Measurements from ENCODE around the gene MFSD1. TPM values are rescaled to one million over a fixed set of nuclear protein-coding genes. Genes with fewer than 3 reads are reported as not detected.

The MFSD1 gene
- total RNA-seq, 1 experiment from 2014 or later: 50.7 TPM

DNA sequence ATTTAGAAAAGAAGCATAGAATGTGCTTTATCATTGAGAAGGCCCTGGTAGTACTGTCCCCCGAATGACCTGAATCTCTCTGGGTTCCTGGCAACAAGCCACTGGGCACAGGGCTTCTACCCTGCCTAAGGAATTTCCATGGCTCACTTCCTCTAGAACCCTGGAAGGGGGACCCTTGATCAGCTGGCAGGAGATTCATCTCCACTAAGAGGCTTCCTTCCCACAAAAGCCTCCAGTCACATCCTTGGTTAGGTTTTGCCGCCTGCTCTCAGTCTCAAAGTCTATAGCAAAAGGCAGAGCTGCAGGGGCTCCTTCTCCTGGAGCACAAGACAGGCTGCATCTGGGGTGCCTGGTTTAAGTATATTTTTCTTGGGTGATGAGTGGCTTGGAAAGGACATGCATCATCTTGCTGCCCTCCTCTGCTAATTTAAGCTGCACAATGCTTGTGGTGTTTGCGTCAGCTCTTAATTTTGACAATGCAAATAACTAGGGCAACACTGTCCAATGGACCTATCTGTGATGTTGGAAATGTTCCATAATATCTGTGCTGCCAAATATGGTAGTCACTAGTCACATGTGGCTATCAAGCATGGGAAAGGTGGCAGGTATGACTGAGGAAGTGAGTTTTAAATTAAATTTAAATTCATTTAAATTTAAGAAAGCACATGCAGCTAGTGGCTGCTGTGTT is 36.2 kb upstream of the MFSD1 start:
- intact Hi-C loops (cut with micrococcal nuclease; ENCODE audit: unreplicated experiment) (no loop called here), in situ Hi-C loops (cut with HindIII; ENCODE audit: low pct_unique_long_range_greater_than_20kb, low sequenced_read_pairs) (no loop called here)
- BruUV-seq (replicated peaks): no TSS peak
- Histone ChIP-seq H3K36me3 (ENCODE audit: control insufficient read depth, insufficient read depth, low read length) (no peaks in the 10 kb centered on the region), H3K4me1 (ENCODE audit: control insufficient read depth, insufficient read depth, low read length) (peaks cover 20% of the 10 kb centered on the region), H3K27ac (ENCODE audit: low read length) (no peak overlapping the region; the same call in 1 of the 2 replicates), H3K27me3 (ENCODE audit: control insufficient read depth, insufficient read depth, low read length) (no peaks in the 10 kb centered on the region), H3K9me3 (ENCODE audit: control insufficient read depth, insufficient read depth, low read depth, low read length) (no peaks in the 10 kb centered on the region), H3K4me3 (ENCODE audit: low read depth in 2 of 2, low read length in 2 of 2) (no peak overlapping the region)
- ChIA-PET CTCF (interaction anchor here (0.7 kb wide), 1 partner anchor 39 kb away, joined by 4 read pairs; no protein-coding TSS in a partner anchor), POLR2A (no interaction called here)
- TF ChIP-seq, protein P1, sequence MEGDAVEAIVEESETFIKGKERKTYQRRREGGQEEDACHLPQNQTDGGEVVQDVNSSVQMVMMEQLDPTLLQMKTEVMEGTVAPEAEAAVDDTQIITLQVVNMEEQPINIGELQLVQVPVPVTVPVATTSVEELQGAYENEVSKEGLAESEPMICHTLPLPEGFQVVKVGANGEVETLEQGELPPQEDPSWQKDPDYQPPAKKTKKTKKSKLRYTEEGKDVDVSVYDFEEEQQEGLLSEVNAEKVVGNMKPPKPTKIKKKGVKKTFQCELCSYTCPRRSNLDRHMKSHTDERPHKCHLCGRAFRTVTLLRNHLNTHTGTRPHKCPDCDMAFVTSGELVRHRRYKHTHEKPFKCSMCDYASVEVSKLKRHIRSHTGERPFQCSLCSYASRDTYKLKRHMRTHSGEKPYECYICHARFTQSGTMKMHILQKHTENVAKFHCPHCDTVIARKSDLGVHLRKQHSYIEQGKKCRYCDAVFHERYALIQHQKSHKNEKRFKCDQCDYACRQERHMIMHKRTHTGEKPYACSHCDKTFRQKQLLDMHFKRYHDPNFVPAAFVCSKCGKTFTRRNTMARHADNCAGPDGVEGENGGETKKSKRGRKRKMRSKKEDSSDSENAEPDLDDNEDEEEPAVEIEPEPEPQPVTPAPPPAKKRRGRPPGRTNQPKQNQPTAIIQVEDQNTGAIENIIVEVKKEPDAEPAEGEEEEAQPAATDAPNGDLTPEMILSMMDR (IDR thresholded peaks at IDR 0.05): no peak
- TF ChIP-seq POLR2AphosphoS5 (IDR thresholded peaks at IDR 0.05; ENCODE audit: low read depth, low read length) (no peak), TCF7L2 (IDR thresholded peaks at IDR 0.05; ENCODE audit: low read depth, low read length) (no peak), SIN3A (IDR thresholded peaks at IDR 0.05; ENCODE audit: borderline replicate concordance, insufficient read depth, low read depth, low read length) (no peak)
- TF ChIP-seq, protein P2, sequence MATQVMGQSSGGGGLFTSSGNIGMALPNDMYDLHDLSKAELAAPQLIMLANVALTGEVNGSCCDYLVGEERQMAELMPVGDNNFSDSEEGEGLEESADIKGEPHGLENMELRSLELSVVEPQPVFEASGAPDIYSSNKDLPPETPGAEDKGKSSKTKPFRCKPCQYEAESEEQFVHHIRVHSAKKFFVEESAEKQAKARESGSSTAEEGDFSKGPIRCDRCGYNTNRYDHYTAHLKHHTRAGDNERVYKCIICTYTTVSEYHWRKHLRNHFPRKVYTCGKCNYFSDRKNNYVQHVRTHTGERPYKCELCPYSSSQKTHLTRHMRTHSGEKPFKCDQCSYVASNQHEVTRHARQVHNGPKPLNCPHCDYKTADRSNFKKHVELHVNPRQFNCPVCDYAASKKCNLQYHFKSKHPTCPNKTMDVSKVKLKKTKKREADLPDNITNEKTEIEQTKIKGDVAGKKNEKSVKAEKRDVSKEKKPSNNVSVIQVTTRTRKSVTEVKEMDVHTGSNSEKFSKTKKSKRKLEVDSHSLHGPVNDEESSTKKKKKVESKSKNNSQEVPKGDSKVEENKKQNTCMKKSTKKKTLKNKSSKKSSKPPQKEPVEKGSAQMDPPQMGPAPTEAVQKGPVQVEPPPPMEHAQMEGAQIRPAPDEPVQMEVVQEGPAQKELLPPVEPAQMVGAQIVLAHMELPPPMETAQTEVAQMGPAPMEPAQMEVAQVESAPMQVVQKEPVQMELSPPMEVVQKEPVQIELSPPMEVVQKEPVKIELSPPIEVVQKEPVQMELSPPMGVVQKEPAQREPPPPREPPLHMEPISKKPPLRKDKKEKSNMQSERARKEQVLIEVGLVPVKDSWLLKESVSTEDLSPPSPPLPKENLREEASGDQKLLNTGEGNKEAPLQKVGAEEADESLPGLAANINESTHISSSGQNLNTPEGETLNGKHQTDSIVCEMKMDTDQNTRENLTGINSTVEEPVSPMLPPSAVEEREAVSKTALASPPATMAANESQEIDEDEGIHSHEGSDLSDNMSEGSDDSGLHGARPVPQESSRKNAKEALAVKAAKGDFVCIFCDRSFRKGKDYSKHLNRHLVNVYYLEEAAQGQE (IDR thresholded peaks at IDR 0.05; ENCODE audit: insufficient read depth in 1 of 2, low read depth in 2 of 2, low read length in 1 of 2): no peak
- DNase-seq (ENCODE audit: low read depth, low spot score): no peak
- no peak for ATAC-seq

DNA sequence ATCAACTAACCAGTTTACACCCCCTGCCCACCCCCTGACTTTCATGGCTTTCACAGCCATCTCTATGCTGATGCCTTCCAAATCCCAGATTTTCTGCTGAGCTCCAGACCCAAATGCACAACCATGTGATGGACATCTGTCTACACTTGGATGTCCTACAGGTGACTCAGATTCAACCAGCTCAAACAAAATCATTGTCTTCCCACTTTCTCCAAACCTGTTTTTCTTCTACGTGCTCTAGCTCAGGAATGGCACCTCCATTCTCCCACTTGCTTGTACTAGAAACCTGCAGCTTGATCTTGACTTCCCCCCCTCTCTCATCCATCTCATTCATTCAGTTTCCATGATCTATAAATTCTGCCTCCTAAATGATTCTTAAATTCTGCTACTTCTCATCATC is 35.5 kb upstream of the MFSD1 start:
- H3K27ac ChIP-seq (ENCODE audit: low read length): no peak overlapping the region
- in situ Hi-C loops (cut with HindIII; ENCODE audit: low pct_unique_long_range_greater_than_20kb, low sequenced_read_pairs): no loop called here
- ChIA-PET POLR2A (no interaction called here), CTCF (no interaction called here)
- H3K27me3 ChIP-seq (ENCODE audit: control insufficient read depth, insufficient read depth, low read length): no peaks in the 10 kb centered on the region
- DNase-seq (ENCODE audit: low read depth, low spot score) (no peak), ATAC-seq (no peak)
- H3K4me1 ChIP-seq (ENCODE audit: control insufficient read depth, insufficient read depth, low read length): peaks cover 20% of the 10 kb centered on the region
- TF ChIP-seq, protein P2 (IDR thresholded peaks at IDR 0.05; ENCODE audit: insufficient read depth in 1 of 2, low read depth in 2 of 2, low read length in 1 of 2): no peak
- TF ChIP-seq, protein P1 (IDR thresholded peaks at IDR 0.05): no peak
- TF ChIP-seq POLR2AphosphoS5 (IDR thresholded peaks at IDR 0.05; ENCODE audit: low read depth, low read length) (no peak), SIN3A (IDR thresholded peaks at IDR 0.05; ENCODE audit: borderline replicate concordance, insufficient read depth, low read depth, low read length) (no peak), TCF7L2 (IDR thresholded peaks at IDR 0.05; ENCODE audit: low read depth, low read length) (no peak)
- no TSS peak for BruUV-seq (replicated peaks)
- H3K36me3 ChIP-seq (ENCODE audit: control insufficient read depth, insufficient read depth, low read length): no peaks in the 10 kb centered on the region
- intact Hi-C loops (cut with micrococcal nuclease; ENCODE audit: unreplicated experiment): no loop called here
- no peak overlapping the region for H3K4me3 ChIP-seq (ENCODE audit: low read depth in 2 of 2, low read length in 2 of 2)
- H3K9me3 ChIP-seq (ENCODE audit: control insufficient read depth, insufficient read depth, low read depth, low read length): no peaks in the 10 kb centered on the region

Measured in Panc1 (cell line).